ENCODE results near the gene CAPZB. TPM values are rescaled to one million over a fixed set of nuclear protein-coding genes. Genes with fewer than 3 reads are reported as not detected.
A peak's percentile ranks its signal among the peaks of the same experiment; 100 is the strongest.

The CAPZB gene
- total and polyA plus RNA-seq, 2 of the 4 experiments (the other 2 are of a cell fraction): 216 to 304 TPM

- H3K4me1 ChIP-seq (ENCODE audit: control insufficient read depth, insufficient read depth, low read length): peaks cover 34% of the 10 kb centered on the region
- no peak overlapping the region for H2AK9ac ChIP-seq (replicated peaks; ENCODE audit: low read depth, low read length, poor library complexity)
- CTCF ChIA-PET: interaction anchor here (0.8 to 1.4 kb wide), 2 partner anchors 255 to 258 kb away, joined by 3 read pairs; no protein-coding TSS in a partner anchor
- peak overlapping the region; percentile 50 for H3K4ac ChIP-seq (ENCODE audit: low read depth, low read length)
- no peaks in the 10 kb centered on the region for H3K27me3 ChIP-seq (ENCODE audit: control insufficient read depth, insufficient read depth, low read length)
- H3K56ac ChIP-seq (ENCODE audit: extremely low read depth, insufficient read depth, low read length): no peak overlapping the region
- DNase-seq (peak; percentile 83), ATAC-seq (ENCODE audit: low read depth) (peak; percentile 34)
- H2BK20ac ChIP-seq (ENCODE audit: low read depth, low read length): no peak overlapping the region
- no peak overlapping the region for H2BK15ac ChIP-seq (ENCODE audit: low read depth, low read length)
- 0 out of 2 replicates have a peak overlapping the region, but pooled peaks have one; percentile 9 for H3K27ac ChIP-seq (ENCODE audit: insufficient read depth, low read length)
- no peaks in the 10 kb centered on the region for H3K9me3 ChIP-seq (ENCODE audit: control insufficient read depth, insufficient read depth, low read length)
- H3K9ac ChIP-seq (ENCODE audit: low read depth, low read length): no peak overlapping the region
- H4K20me1 ChIP-seq (ENCODE audit: insufficient read depth, low read length): peaks cover 97% of the 10 kb centered on the region
- H4K8ac ChIP-seq (ENCODE audit: low read depth in 2 of 2, low read length in 2 of 2): no peak overlapping the region
- TF ChIP-seq, protein P1, sequence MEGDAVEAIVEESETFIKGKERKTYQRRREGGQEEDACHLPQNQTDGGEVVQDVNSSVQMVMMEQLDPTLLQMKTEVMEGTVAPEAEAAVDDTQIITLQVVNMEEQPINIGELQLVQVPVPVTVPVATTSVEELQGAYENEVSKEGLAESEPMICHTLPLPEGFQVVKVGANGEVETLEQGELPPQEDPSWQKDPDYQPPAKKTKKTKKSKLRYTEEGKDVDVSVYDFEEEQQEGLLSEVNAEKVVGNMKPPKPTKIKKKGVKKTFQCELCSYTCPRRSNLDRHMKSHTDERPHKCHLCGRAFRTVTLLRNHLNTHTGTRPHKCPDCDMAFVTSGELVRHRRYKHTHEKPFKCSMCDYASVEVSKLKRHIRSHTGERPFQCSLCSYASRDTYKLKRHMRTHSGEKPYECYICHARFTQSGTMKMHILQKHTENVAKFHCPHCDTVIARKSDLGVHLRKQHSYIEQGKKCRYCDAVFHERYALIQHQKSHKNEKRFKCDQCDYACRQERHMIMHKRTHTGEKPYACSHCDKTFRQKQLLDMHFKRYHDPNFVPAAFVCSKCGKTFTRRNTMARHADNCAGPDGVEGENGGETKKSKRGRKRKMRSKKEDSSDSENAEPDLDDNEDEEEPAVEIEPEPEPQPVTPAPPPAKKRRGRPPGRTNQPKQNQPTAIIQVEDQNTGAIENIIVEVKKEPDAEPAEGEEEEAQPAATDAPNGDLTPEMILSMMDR (conservative IDR thresholded peaks at IDR 0.05; ENCODE audit: low read depth, low read length): peak; percentile 27; the same call in 1 of the 2 replicates
- TF ChIP-seq SMC3 (IDR thresholded peaks at IDR 0.05; ENCODE audit: low read depth, low read length) (peak; percentile 27; the same call in 1 of the 2 replicates), RAD21 (IDR thresholded peaks at IDR 0.05; ENCODE audit: low read length) (peak; percentile 42; the same call in 1 of the 2 replicates), NFE2L2 (IDR thresholded peaks at IDR 0.05; ENCODE audit: low read depth, low read length) (no peak)
- no peak overlapping the region; the same call in 1 of the 2 replicates for H2BK120ac ChIP-seq (ENCODE audit: low read depth, low read length)
- no peak overlapping the region for H3K4me2 ChIP-seq (ENCODE audit: low read depth, low read length)
- in situ Hi-C loops (cut with MboI; ENCODE audit: low sequenced_read_pairs) (no loop called here), intact Hi-C loops (cut with micrococcal nuclease) (loop anchor here (5.0 kb wide), 1 partner anchor 202 kb away; a partner anchor contains a TSS), dilution Hi-C loops (cut with HindIII; ENCODE audit: low sequenced_read_pairs, unreplicated experiment) (no loop called here)
- peak overlapping the region; percentile 73 for H4K91ac ChIP-seq (ENCODE audit: insufficient read depth, low read depth, low read length)
- no peak overlapping the region for H3K18ac ChIP-seq (ENCODE audit: low read depth, low read length)
- WGBS, 2 experiments (ENCODE audit: extremely low coverage in 2 of 2, insufficient read length in 1 of 2): 48% methylated on average over 6 of the region's 16 CpGs; no CpG with 5 or more reads in 1 of the 2 experiments
- H3K79me1 ChIP-seq (ENCODE audit: low read depth in 1 of 2, low read length in 2 of 2): peaks cover 50 to 93% of the 10 kb centered on the region in 2 experiments
- POLR2A ChIA-PET (ENCODE audit: unreplicated experiment): no interaction called here
- BruUV-seq (replicated peaks): no TSS peak
- peak overlapping the region; percentile 29; the same call in 1 of the 2 replicates for H2AK5ac ChIP-seq (ENCODE audit: low read depth, low read length)
- no peak overlapping the region for H2AFZ ChIP-seq (replicated peaks; ENCODE audit: low read length, poor library complexity)
- H4K5ac ChIP-seq (ENCODE audit: low read depth, low read length): no peak overlapping the region; the same call in 1 of the 2 replicates
- no peak overlapping the region for H3K23ac ChIP-seq (ENCODE audit: low read depth, low read length)
- H3K14ac ChIP-seq (replicated peaks; ENCODE audit: low read depth, low read length): 0 out of 2 replicates have a peak overlapping the region, but pooled peaks have one; percentile 39
- H3K36me3 ChIP-seq (ENCODE audit: control insufficient read depth, insufficient read depth, low read length): peaks cover 6% of the 10 kb centered on the region; the same call in 1 of the 2 replicates
- peak overlapping the region; percentile 28 for H2BK5ac ChIP-seq (ENCODE audit: low read depth, low read length, poor library complexity, severe bottlenecking)
- H3K4me3 ChIP-seq (ENCODE audit: insufficient read depth, low read depth, low read length): no peak overlapping the region
- H3K9me1 ChIP-seq (ENCODE audit: insufficient read depth, low read length): peaks cover 46% of the 10 kb centered on the region
Measured at GRCh38 chr1:19395678-19396192, 89.6 kb downstream of the CAPZB start.
